SKM-1 (cell line): ENCODE results near the gene TOM1L1.

Experiments
- DNase-seq: peaks from one replicate; lab custom pipeline; 2025; ENCODE audit not compliant: unreplicated experiment; lab: John Stamatoyannopoulos, UW

TOM1L1 gene

DNA sequence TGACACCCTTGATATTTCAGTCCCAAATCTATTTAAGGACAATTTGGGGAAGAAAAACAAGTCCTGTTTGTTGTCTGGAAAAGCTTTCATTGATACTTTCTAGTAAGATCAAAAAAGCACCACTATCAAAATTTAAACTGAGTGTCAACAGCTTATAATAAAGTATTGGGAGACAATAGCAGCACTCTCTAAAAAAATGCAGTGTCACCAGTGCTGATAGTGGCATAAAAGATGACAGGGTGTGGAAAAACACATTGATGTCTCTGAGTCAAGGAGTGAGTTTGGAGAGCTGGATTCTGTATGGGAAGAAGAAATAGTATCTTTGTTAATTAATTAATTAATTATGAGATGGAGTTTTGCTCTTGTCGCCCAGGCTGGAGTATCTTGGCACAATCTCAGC, 8.3 kb upstream of the TOM1L1 start:
- no peak for DNase-seq

GRCh38 chr17:54898576-54898975, 2.1 kb upstream of the TOM1L1 start:
- no peak for DNase-seq

DNA sequence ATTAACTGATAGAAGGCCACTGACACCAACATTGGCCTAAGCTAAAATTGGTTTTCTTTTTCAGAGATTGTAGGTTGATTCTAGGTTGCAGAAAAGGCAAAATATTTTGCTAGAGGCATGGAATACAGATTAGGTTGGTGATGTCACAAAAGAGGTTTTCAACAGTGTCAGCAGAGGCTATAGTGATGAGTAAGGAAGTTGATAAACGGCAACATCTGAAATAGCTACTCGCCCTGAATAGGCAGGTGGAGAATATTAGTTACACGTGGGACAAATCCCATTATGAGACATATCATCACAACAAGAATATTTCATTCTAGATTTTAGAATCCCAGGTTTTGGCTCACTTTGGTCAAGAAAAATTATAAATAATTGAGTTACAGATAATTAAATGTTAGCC, 1.5 kb upstream of the TOM1L1 start:
- DNase-seq: no peak

DNA sequence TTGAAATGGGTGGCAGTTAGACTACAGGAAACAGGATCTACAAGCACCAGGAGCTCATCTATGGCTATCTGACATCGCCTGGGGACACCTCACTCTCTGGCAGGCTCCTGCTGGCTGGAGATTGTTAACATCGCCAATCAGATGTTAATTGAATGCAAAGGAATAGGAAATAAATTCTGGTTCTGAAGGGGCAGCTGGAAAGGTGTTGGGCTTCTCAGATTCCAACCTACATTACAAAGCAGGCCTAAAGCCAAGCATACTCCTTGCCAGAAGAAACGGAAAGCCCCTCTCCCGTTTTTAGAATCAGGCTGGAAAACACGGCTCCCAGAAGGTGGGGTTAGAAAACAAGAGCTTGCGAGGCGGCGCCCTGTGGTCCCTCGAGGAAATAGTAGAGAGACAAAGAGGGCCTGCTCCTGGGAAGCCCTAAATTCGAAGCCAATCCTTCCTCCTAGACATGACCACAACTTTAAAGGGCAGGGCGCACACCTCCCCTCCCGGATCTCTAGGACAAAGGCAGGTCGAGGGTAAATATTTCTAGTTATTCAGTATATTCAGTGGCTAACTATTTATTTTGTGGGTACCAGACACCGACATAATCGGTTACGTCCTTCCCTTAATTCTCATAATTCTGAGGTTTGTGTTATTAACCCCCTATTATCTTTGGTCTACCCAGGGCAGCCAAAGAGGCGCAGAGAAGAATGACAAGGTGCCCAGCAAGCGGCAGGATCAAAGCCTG, 763 bp upstream of the TOM1L1 start:
- DNase-seq: no peak

DNA sequence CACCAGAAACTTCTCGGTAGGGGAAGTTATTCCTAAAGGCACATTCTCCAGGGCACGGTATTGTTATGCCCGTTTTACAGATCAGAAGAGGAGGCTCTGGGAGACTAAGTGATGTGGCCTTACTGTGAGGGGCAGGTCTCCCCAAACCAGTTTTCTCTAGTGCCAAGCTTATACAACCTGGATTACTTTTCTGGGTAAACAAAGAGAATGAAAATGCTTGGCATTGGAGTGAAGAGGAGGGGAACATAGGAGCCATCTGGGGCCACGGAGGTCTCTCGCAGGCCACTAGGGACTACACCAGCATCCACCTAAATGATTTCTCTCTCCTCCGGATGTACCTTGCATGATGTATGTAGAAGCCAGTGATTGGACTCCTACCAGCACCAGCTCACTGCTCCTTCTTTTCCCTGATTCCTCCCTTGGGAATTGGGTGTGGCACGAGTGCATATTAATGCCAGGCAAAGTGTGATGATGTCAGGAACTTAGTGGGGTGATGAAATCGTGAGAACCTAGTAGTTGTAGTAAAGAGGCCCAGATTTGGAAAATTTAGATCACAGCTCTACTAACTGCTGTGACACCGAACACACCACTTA, 674 bp downstream of the TOM1L1 start:
- no peak for DNase-seq

- DNase-seq: no peak
Observed at GRCh38 chr17:54902017-54902416, 1.4 kb downstream of the TOM1L1 start.

GRCh38 chr17:54902611-54903010, 2.0 kb downstream of the TOM1L1 start:
- no peak for DNase-seq

GRCh38 chr17:54903375-54903774, 2.7 kb downstream of the TOM1L1 start:
- DNase-seq: no peak

- DNase-seq: no peak
Observed at GRCh38 chr17:54906683-54907082, 6.0 kb downstream of the TOM1L1 start.

DNA sequence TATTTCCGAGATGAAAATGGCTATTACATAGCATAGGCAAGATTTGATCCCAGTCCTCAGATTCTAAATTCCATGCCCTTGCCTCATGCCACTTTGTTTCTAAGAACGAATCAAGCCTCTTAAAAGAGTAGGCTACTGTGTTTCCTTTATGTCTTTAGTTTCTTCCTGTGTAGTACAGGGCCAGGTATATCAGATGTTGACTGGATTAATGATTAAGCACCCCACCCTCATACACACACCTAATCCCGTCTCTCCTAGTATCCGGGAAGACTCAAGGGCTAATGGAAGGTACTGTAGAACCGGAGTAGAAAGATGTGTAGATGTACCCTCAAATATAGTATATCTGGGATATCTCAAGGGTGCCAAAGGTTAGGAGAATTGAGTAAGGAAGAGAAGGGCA, 6.7 kb downstream of the TOM1L1 start:
- no peak for DNase-seq

- no peak for DNase-seq
Observed at GRCh38 chr17:54909766-54910165, 9.1 kb downstream of the TOM1L1 start.

GRCh38 chr17:54916721-54917120, 16.1 kb downstream of the TOM1L1 start:
- no peak for DNase-seq

- no peak for DNase-seq
Observed at GRCh38 chr17:54919425-54919824, 18.8 kb downstream of the TOM1L1 start.

DNA sequence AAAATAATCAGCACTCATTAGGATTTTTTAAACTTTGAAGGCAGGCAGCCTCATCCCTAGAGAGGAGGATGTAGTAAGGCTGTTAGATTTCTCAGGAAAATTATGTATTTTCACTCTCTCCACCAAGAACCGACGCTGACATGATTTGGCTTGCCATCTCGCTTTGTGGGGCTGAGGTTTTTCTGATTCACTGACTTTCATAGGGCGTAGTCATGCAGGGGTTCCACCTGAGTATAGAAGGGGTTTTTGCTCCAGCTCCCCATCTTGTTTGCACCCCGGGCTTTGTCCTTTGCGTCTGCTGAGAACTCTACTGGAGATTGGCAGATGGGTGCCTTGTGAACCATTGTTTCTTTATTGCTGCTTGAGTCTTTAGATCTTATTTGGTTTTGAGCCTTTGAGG, 20.2 kb downstream of the TOM1L1 start:
- no peak for DNase-seq

DNA sequence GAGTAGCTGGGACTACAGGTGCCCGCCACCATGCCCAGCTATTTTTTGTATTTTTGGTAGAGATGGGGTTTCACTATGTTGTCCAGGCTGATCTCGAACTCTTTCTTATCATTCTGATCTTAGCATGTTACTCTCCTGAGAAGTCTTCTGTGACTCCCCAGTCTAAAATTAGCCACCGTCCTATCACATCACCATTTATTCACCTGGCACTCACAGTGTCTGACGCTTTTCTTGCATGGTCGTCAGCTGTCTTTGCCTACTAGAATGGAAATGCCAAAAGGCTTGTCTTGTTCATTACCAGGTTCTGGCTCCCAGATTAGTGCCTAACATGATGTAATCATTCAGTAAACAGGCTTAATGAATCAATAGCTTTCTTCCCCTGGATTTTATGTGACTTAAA, 23.8 kb downstream of the TOM1L1 start:
- DNase-seq: no peak

DNA sequence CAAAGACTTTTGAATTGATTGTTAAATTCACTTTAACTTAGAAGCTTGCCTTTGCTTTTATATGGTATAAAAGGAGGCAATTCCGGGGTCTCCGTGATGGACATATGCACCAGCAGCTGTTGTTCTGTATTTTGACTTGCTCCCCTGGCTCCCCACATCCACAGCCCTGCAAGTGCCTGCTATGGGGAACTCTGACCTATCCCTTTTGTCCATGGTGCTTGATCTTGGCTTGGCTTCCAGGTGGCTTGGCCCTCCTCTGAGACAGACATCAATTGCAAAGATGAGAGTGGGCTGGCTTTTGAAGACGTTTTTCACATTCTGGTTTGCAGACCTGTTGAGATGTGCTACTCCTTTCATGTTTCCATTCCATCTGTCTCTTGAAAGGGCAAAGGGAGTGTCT, 26.9 kb downstream of the TOM1L1 start:
- DNase-seq: no peak

DNA sequence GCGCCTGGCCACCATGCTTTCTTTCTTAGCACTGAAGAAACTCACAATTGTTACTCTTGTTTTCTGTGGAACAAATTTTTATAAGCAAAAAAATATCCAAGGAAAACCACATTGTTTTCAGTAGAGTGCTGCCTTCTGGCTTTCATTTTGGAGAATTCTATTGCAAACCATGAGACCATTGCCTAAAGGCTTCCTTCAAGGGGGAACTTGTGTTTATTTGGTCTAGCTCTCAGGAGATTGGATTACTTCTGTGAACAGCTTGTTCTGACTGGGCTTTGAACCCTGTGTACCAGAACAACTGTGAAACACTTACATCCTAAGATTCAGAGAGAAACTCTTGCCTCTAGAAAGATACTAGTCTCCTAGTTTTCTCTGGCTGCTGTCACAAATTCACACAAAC, 32.1 kb downstream of the TOM1L1 start:
- no peak for DNase-seq

- DNase-seq: no peak
Observed at GRCh38 chr17:54933921-54934320, 33.3 kb downstream of the TOM1L1 start.

DNA sequence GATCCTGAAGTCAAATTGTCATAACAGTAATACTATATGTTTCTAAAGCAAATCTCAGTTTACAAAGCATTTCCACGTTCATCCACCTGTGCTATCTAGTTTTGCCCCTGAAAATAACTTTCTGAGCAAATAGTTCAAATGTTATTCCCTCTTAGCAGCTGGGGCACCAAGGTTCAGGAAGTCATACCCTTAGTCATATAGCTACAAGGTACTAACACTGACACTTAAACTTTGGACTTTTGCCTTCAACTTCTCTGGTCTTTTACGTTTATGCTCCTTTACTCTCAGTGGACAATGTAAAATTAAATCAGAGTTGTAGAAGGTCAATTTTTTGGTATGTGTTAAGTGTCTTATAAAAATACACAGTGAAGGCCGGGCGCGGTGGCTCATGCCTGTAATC, 34.8 kb downstream of the TOM1L1 start:
- DNase-seq: no peak

DNA sequence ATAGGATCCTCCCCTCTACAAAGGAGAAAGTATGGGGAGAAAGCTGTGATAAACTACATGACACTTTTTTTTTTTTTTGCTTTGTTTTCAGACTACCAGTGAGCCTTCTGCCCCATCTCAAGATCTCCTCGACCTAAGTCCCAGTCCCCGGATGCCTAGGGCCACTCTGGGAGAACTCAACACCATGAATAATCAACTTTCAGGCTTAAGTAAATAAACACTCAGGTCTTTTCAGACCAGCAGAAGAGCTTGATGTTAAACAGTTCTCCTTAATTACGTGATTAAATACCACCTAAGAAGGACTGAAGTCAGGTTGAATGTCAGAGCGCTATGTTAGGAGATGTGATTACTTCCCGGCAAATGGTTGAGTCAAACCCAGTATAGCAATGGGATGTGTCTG, 36.4 kb downstream of the TOM1L1 start:
- no peak for DNase-seq

DNA sequence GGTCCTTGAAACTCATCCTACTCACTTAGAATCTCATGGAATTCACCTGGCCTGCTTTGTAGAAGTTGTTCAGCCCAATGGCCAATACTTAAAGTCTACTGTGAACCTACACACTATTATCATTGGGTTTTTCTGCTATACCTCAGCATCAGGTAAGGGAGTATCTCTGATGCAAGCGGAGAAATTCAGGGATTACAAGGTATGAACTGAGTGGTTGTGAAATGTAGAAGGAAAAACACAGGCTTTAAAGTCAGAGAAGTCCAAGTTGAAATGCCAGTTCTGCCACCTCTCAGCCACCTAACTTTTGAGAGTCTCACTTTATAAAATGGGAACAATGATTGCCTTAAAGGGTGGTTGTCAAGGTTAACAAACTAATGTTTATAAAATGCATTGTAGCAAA, 36.8 kb downstream of the TOM1L1 start:
- DNase-seq: no peak

- no peak for DNase-seq
Observed at GRCh38 chr17:54941285-54941684, 40.6 kb downstream of the TOM1L1 start.

DNA sequence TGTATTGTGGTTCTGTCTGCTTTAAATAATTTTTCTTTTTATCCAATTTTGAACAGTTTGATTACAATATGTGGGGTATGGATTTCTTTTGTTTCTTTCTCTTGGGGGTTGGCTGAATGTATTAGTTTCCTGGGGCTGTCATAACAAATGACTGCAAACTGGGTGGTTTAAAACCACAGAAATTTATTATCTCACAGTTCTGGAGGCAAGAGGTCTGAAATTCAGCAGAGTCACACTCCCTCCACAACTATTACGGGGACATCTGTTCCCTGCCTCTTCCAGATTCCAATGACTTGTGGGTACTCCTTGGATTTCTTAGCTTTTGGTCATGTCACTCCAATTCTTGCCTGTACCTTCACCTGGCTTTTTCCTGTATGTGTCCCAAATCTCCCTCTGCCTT, 44.1 kb downstream of the TOM1L1 start:
- DNase-seq: no peak
